Endothelial cell of umbilical vein (primary cell): Measurements from ENCODE around the gene SCN3B. TPM values are rescaled to one million over a fixed set of nuclear protein-coding genes. Genes with fewer than 3 reads are reported as not detected.

Experiments used
- BruUV-seq: library from RNA; stranded (reverse); fragments of 400-500 nt; replicated peaks from 2 replicates; lab custom pipeline; 2021; lab: Mats Ljungman, UMichigan
- CTCF ChIA-PET: fragments of 300-600, 350-600 bp; sonication (Branson Sonifier 250); formaldehyde crosslinking; loops from one replicate; lab custom pipeline; 2021; ENCODE audit warnings: antibody characterized with exemption, inconsistent platforms; lab: Charles Lee
- POLR2A ChIA-PET: fragments of 300-600, 350-600 bp; sonication (Branson Sonifier 250); formaldehyde crosslinking; loops from one replicate; lab custom pipeline; 2021; ENCODE audit warnings: antibody characterized with exemption, inconsistent platforms; lab: Charles Lee
- DNase-seq: peaks from one replicate; pipeline ENCODE4 v3.0.0-alpha.2; 2011; ENCODE audit warnings: low read depth, low spot score
- FAIRE-seq: peaks from 2 replicates; lab custom pipeline; 2011; peaks lifted over from hg19 to GRCh38; lab: Jason Lieb, UNC
- H2AFZ ChIP-seq: 2 replicates; pipeline ENCODE4 v1.6.0; 2012; ENCODE audit warnings: low read depth, low read length, control low read depth, inconsistent platforms
- H3K27ac ChIP-seq: 2 replicates; pipeline ENCODE4 v1.5.1; 2011; ENCODE audit warnings: low read depth, mild to moderate bottlenecking, control low read depth, low read length, moderate library complexity; ENCODE audit not compliant: insufficient read depth
- H3K27me3 ChIP-seq, 2 experiments: 2 replicates each; pipeline versions ENCODE4 v1.6.0 to v1.6.1; 2011; ENCODE audit warnings: low read length in 2 of 2, mixed read lengths in 1 of 2; ENCODE audit not compliant: control insufficient read depth in 2 of 2, insufficient read depth in 2 of 2
- H3K36me3 ChIP-seq, 2 experiments: 2 replicates in 1 of 2; 3 replicates in 1 of 2; pipeline ENCODE4 v1.5.1; 2011; ENCODE audit warnings: low read length in 2 of 2, mild to moderate bottlenecking in 1 of 2, moderate library complexity in 1 of 2; ENCODE audit not compliant: control insufficient read depth in 2 of 2, insufficient read depth in 2 of 2; ENCODE audit errors: extremely low read depth in 1 of 2
- H3K4me1 ChIP-seq: 3 replicates; pipeline ENCODE4 v1.5.1; 2011; ENCODE audit warnings: mild to moderate bottlenecking, low read length; ENCODE audit not compliant: control insufficient read depth, insufficient read depth; ENCODE audit errors: extremely low read depth
- H3K4me2 ChIP-seq: 2 replicates; pipeline ENCODE4 v1.6.1; 2011; ENCODE audit warnings: low read length, control low read depth, mixed read lengths; ENCODE audit not compliant: insufficient read depth
- H3K4me3 ChIP-seq, 3 experiments: fragments of 200-600 bp in 1 of 3; sonication (generic), shearing (Covaris generic) in 1 of 3; replicated peaks in 1 of 3; 2 replicates each; pipeline ENCODE4 v1.5.1; 2011 to 2016; ENCODE audit warnings: control low read depth in 3 of 3, low read length in 3 of 3, mild to moderate bottlenecking in 2 of 3, inconsistent platforms in 1 of 3, low read depth in 1 of 3, moderate library complexity in 1 of 3; ENCODE audit not compliant: insufficient read depth in 1 of 3
- H3K79me2 ChIP-seq: 2 replicates; pipeline ENCODE4 v1.6.0; 2012; ENCODE audit warnings: low read length, inconsistent platforms; ENCODE audit not compliant: control insufficient read depth, insufficient read depth
- H3K9ac ChIP-seq: replicated peaks from 2 replicates; pipeline ENCODE3; 2011; ENCODE audit warnings: low read length, control low read depth; ENCODE audit not compliant: insufficient read depth; ENCODE audit errors: extremely low read depth
- H3K9me1 ChIP-seq: replicated peaks from 3 replicates; pipeline ENCODE4 v1.6.0; 2011; ENCODE audit warnings: mild to moderate bottlenecking, low read length; ENCODE audit not compliant: control insufficient read depth, insufficient read depth; ENCODE audit errors: extremely low read depth
- H3K9me3 ChIP-seq: replicated peaks from 2 replicates; pipeline ENCODE4 v1.5.1; 2012; ENCODE audit warnings: low read length, inconsistent platforms; ENCODE audit not compliant: control insufficient read depth, insufficient read depth
- H4K20me1 ChIP-seq: replicated peaks from 2 replicates; pipeline ENCODE3; 2011; ENCODE audit warnings: mild to moderate bottlenecking, low read length; ENCODE audit not compliant: control insufficient read depth, insufficient read depth; ENCODE audit errors: extremely low read depth
- FOS ChIP-seq: IDR thresholded peaks from 2 replicates; pipeline ENCODE4 v1.6.1; 2011; ENCODE audit warnings: mild to moderate bottlenecking, low read length, moderate library complexity, borderline replicate concordance; ENCODE audit not compliant: insufficient read depth
- GATA2 ChIP-seq: IDR thresholded peaks from 2 replicates; pipeline ENCODE4 v1.7.0; 2011; ENCODE audit warnings: low read depth, mild to moderate bottlenecking, moderate library complexity, mixed read lengths, low read length; ENCODE audit not compliant: insufficient read length, insufficient read depth
- POLR2A ChIP-seq: IDR thresholded peaks from 2 replicates; pipeline ENCODE4 v1.6.1; 2012; ENCODE audit warnings: low read depth, mild to moderate bottlenecking, control low read depth, low read length
- POLR2AphosphoS5 ChIP-seq: IDR thresholded peaks from 2 replicates; pipeline ENCODE4 v1.6.1; 2012; ENCODE audit warnings: low read depth, mild to moderate bottlenecking, control low read depth, low read length, moderate library complexity; ENCODE audit not compliant: insufficient read depth
- dilution Hi-C: fragments of 300-500 bp; cut with MboI; formaldehyde crosslinking; loops from one replicate; pipeline ENCODE4 v1.15.0; 2019; ENCODE audit warnings: low sequenced_read_pairs; ENCODE audit not compliant: extremely low pct_ligation_motif_present
- intact Hi-C: fragments of 100-400 bp; cut with micrococcal nuclease; formaldehyde crosslinking; loops from one replicate; pipeline ENCODE4 v1.10.0; 2022
- polyA plus RNA-seq, 4 experiments: library from polyadenylated mRNA; depleted of rRNA in 3 of 4; stranded (reverse) in 3 of 4; unstranded in 1 of 4; fragments of >200 nt; gene quantifications; 2 replicates each; pipeline versions ENCODE4 v1.2.1 to v1.2.3, GENCODE V29; 2011 to 2012; ENCODE audit warnings: missing spikeins in 1 of 4
- total RNA-seq: library from RNA; stranded (reverse); gene quantifications from 2 replicates; pipeline ENCODE4 v1.2.3, GENCODE V29; 2021
- TF ChIP-seq, protein P1 (sequence below), 2 donors: IDR thresholded peaks; 1 replicate in 1 of 2; 2 replicates in 1 of 2; pipeline ENCODE4 v1.5.1; 2011; ENCODE audit warnings: low read length in 2 of 2, mild to moderate bottlenecking in 2 of 2, moderate library complexity in 2 of 2, control low read depth in 1 of 2, inconsistent platforms in 1 of 2, low read depth in 1 of 2; ENCODE audit not compliant: insufficient read depth in 1 of 2; ENCODE audit errors: extremely low read depth in 1 of 2
- TF ChIP-seq, protein P2 (sequence below): IDR thresholded peaks from 2 replicates; pipeline ENCODE4 v1.6.1; 2011; ENCODE audit not compliant: insufficient read depth, insufficient read length

Gene SCN3B
- total and polyA plus RNA-seq, 2 donors (not counting 3 experiments of a cell fraction or from before 2014, with no cell fraction given), result 0.72 to 1.4 TPM

DNA sequence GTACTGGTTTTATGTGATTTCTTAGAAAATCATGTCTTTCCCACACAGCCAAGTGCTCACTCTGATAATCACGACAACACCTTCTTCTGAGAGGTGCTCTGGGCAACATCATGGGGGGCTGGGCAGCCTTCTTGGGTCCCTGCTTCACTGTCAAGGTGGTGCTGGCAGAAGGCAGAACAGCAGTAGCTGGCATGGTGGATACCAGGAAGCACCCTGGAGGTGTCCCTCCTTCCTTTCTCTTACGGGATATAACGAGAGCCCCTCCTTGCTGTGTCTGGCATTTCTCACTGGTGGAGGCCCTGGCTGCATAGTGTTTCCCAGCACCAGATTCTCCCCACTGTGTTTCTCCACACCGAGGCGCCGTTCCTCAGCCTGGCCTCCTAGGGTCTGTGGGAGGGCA lies 60.9 kb downstream of the SCN3B start:
- no peak overlapping the region for H3K4me3 ChIP-seq
- FAIRE-seq (no peak), DNase-seq (no peak)
- intact Hi-C loops, result no loop called here
- no peaks in the 10 kb centered on the region for H4K20me1 ChIP-seq
- H3K4me2 ChIP-seq, result no peak overlapping the region
- dilution Hi-C loops, result no loop called here
- no TSS peak for BruUV-seq
- no peak overlapping the region for H3K27ac ChIP-seq
- no peak overlapping the region for H2AFZ ChIP-seq
- ChIA-PET CTCF (interaction anchor here (1.4 kb wide), 1 partner anchor 13 kb away, joined by 4 read pairs; no protein-coding TSS in a partner anchor), POLR2A (no interaction called here)
- no peak overlapping the region for H3K9ac ChIP-seq
- no peaks in the 10 kb centered on the region for H3K9me3 ChIP-seq
- no peak for TF ChIP-seq GATA2
- no peak for TF ChIP-seq FOS
- no peak for TF ChIP-seq POLR2AphosphoS5
- TF ChIP-seq POLR2A, result no peak
- TF ChIP-seq, protein P1, sequence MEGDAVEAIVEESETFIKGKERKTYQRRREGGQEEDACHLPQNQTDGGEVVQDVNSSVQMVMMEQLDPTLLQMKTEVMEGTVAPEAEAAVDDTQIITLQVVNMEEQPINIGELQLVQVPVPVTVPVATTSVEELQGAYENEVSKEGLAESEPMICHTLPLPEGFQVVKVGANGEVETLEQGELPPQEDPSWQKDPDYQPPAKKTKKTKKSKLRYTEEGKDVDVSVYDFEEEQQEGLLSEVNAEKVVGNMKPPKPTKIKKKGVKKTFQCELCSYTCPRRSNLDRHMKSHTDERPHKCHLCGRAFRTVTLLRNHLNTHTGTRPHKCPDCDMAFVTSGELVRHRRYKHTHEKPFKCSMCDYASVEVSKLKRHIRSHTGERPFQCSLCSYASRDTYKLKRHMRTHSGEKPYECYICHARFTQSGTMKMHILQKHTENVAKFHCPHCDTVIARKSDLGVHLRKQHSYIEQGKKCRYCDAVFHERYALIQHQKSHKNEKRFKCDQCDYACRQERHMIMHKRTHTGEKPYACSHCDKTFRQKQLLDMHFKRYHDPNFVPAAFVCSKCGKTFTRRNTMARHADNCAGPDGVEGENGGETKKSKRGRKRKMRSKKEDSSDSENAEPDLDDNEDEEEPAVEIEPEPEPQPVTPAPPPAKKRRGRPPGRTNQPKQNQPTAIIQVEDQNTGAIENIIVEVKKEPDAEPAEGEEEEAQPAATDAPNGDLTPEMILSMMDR (IDR thresholded peaks at IDR 0.05; ENCODE audit: extremely low read depth in 1 of 2, insufficient read depth in 1 of 2, low read depth in 1 of 2, low read length in 2 of 2), result no peak
- TF ChIP-seq, protein P2, sequence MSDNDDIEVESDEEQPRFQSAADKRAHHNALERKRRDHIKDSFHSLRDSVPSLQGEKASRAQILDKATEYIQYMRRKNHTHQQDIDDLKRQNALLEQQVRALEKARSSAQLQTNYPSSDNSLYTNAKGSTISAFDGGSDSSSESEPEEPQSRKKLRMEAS, result no peak
- H3K79me2 ChIP-seq, result no peaks in the 10 kb centered on the region
- H3K4me1 ChIP-seq, result peaks cover 11% of the 10 kb centered on the region
- peaks cover 0 to 2% of the 10 kb centered on the region in 2 experiments for H3K36me3 ChIP-seq
- H3K9me1 ChIP-seq, result no peaks in the 10 kb centered on the region
- no peaks in the 10 kb centered on the region for H3K27me3 ChIP-seq
